ENCODE results near the gene JUND. TPM values are rescaled to one million over a fixed set of nuclear protein-coding genes. Genes with fewer than 3 reads are reported as not detected.

Gene JUND
- total and polyA plus RNA-seq, 8 donors: 86.8 to 181 (median 123) TPM

- Histone ChIP-seq H3K4me1 (peaks cover 0 to 4% (median 0%) of the 10 kb centered on the region in 3 donors), H3K27ac (no peak overlapping the region), H3K27me3 (no peaks in the 10 kb centered on the region), H3K4me3 (no peak overlapping the region), H3K9me3 (no peaks in the 10 kb centered on the region), H3K36me3 (no peaks in the 10 kb centered on the region)
- WGBS, 2 donors: 66 to 79% methylated on average over 9 of the region's 9 CpGs
- FAIRE-seq (no peak), DNase-seq (peak in 1 of 6 donors; percentile 61), ATAC-seq (peak in 1 of 4 donors; percentile 8)
- TF ChIP-seq CTCF (IDR thresholded peaks at IDR 0.05): no peak
- intact Hi-C loops (cut with DNase I): no loop called here
These were observed 13.0 kb upstream of the JUND start for GRCh38 chr19:18294467-18294864.

GRCh38 chr19:18293642-18294466 lies 12.4 kb upstream of the JUND start:
- no peaks in the 10 kb centered on the region for H3K27me3 ChIP-seq
- H3K4me1 ChIP-seq: peaks cover 0 to 4% (median 0%) of the 10 kb centered on the region in 3 donors
- intact Hi-C loops (cut with DNase I): no loop called here
- H3K36me3 ChIP-seq: no peaks in the 10 kb centered on the region
- no peaks in the 10 kb centered on the region for H3K9me3 ChIP-seq
- no peak for ATAC-seq
- no peak for TF ChIP-seq CTCF (IDR thresholded peaks at IDR 0.05)
- WGBS, 2 donors: 77 to 79% methylated on average over 18 of the region's 18 CpGs
- H3K27ac ChIP-seq: peak overlapping the region in 2 of 4 donors; percentile 97 to 98
- DNase-seq: no peak
- H3K4me3 ChIP-seq: no peak overlapping the region
- no peak for FAIRE-seq

GRCh38 chr19:18292810-18293641 lies 11.6 kb upstream of the JUND start:
- WGBS, 2 donors: 10% methylated on average over 29 to 31 of the region's 31 CpGs
- ATAC-seq (peak; percentile 43 to 58 (median 52)), FAIRE-seq (no peak), DNase-seq (peak; percentile 50 to 85 (median 78))
- H3K27me3 ChIP-seq: no peaks in the 10 kb centered on the region
- peak overlapping the region; percentile 91 to 98 (median 94) for H3K27ac ChIP-seq
- peak overlapping the region; percentile 29 to 73 (median 48) for H3K4me3 ChIP-seq
- no peak for TF ChIP-seq CTCF (IDR thresholded peaks at IDR 0.05)
- no peaks in the 10 kb centered on the region for H3K36me3 ChIP-seq
- H3K4me1 ChIP-seq: peaks cover 0 to 4% (median 0%) of the 10 kb centered on the region in 3 donors
- H3K9me3 ChIP-seq: no peaks in the 10 kb centered on the region
- intact Hi-C loops (cut with DNase I): no loop called here

GRCh38 chr19:18292462-18292809 lies 11.0 kb upstream of the JUND start:
- no peaks in the 10 kb centered on the region for H3K36me3 ChIP-seq
- peaks cover 0 to 4% (median 0%) of the 10 kb centered on the region in 3 donors for H3K4me1 ChIP-seq
- intact Hi-C loops (cut with DNase I): no loop called here
- no peak for TF ChIP-seq CTCF (IDR thresholded peaks at IDR 0.05)
- no peak for FAIRE-seq
- H3K27ac ChIP-seq: peak overlapping the region; percentile 91 to 98 (median 94)
- ATAC-seq: peak in 1 of 4 donors; percentile 29
- 0% methylated on average over 18 to 20 of the region's 20 CpGs for WGBS, 2 donors
- peak overlapping the region; percentile 29 to 73 (median 48) for H3K4me3 ChIP-seq
- no peaks in the 10 kb centered on the region for H3K27me3 ChIP-seq
- no peaks in the 10 kb centered on the region for H3K9me3 ChIP-seq
- no peak for DNase-seq
